ENCODE measurements around the gene TTBK1. TPM values are rescaled to one million over a fixed set of nuclear protein-coding genes. Genes with fewer than 3 reads are reported as not detected.

TTBK1 gene
- total and polyA plus RNA-seq, 10 donors: 0.05 to 0.32 (median 0.09) TPM; not detected in 1

DNA sequence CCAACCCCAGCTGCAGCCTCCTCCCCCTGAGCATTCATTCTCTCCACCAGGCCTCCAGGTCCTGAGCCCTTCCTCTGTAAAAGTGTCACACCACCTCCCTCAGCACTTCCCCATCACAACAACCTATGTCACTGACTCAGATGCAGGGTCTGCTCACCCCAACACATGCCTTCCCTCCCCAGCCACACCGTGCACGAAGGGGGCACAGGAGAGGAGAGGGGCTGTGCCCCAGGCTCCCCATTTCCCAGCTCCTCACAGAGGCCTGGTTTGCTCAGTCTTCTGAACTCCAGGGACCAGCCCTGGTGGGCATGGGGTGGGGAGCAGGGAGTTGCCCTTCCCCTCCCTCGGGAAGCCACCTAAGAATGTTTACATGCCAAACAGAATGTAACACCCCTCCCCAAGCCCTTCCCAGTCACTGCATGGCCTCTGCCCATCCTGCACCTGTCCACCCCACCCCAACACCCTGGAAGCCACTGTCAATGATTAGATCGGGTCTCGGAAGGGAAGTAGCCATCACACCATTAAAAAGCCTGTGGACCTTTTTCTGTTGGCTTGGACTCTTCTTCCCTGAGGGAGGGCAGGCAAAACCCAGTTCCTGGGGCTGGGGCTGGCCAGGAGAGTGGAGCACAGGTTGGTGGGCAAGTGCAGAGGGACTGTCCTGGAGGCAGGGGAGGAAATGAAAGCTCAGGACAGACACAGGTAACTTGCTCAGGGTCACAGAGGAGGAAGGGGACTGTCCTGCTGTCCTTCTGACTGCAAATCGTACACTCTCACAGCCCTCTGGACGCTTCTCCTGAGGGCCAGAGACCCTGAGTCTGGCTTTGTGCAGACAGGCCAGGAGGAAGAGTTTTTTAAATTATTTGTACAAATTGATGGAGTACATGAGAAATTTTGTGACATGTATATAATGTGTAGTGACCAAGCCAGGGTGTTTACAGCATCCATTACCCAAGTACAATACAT lies 44.7 kb downstream of the TTBK1 start:
- Histone ChIP-seq H3K36me3 (no peaks in the 10 kb centered on the region), H3K27ac (no peak overlapping the region), H3K4me3 (no peak overlapping the region), H3K9me3 (no peaks in the 10 kb centered on the region), H3K4me1 (peaks cover 0 to 16% (median 5%) of the 10 kb centered on the region in 6 donors), H3K27me3 (replicated peaks in 1 of 7) (peaks cover 0 to 45% (median 29%) of the 10 kb centered on the region in 7 donors)
- 65 to 77% (median 73%) methylated on average over 7 of the region's 7 CpGs for WGBS, 5 donors
- intact Hi-C loops (cut with DNase I; ENCODE audit: low total_unique reads): no loop called here
- TF ChIP-seq, protein P1, sequence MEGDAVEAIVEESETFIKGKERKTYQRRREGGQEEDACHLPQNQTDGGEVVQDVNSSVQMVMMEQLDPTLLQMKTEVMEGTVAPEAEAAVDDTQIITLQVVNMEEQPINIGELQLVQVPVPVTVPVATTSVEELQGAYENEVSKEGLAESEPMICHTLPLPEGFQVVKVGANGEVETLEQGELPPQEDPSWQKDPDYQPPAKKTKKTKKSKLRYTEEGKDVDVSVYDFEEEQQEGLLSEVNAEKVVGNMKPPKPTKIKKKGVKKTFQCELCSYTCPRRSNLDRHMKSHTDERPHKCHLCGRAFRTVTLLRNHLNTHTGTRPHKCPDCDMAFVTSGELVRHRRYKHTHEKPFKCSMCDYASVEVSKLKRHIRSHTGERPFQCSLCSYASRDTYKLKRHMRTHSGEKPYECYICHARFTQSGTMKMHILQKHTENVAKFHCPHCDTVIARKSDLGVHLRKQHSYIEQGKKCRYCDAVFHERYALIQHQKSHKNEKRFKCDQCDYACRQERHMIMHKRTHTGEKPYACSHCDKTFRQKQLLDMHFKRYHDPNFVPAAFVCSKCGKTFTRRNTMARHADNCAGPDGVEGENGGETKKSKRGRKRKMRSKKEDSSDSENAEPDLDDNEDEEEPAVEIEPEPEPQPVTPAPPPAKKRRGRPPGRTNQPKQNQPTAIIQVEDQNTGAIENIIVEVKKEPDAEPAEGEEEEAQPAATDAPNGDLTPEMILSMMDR (IDR thresholded peaks at IDR 0.05 in 8 of 11, conservative IDR thresholded peaks at IDR 0.05 in 3 of 11): no peak
- TF ChIP-seq POLR2AphosphoS5 (IDR thresholded peaks at IDR 0.05) (no peak), POLR2A (IDR thresholded peaks at IDR 0.05) (no peak)
- peak; percentile 42 for DNase-seq

- H3K36me3 ChIP-seq: no peaks in the 10 kb centered on the region
- TF ChIP-seq, protein P1 (IDR thresholded peaks at IDR 0.05 in 8 of 11, conservative IDR thresholded peaks at IDR 0.05 in 3 of 11): no peak
- no peak for TF ChIP-seq POLR2AphosphoS5 (IDR thresholded peaks at IDR 0.05)
- TF ChIP-seq POLR2A (IDR thresholded peaks at IDR 0.05): no peak
- peaks cover 0 to 20% (median 7%) of the 10 kb centered on the region in 7 donors for H3K27me3 ChIP-seq (replicated peaks in 1 of 7)
- intact Hi-C loops (cut with DNase I; ENCODE audit: low total_unique reads): no loop called here
- peak; percentile 4 for DNase-seq
- no peaks in the 10 kb centered on the region for H3K9me3 ChIP-seq
- no peak overlapping the region for H3K4me3 ChIP-seq
- WGBS, 5 donors: 69 to 90% (median 77%) methylated on average over 3 of the region's 3 CpGs
- H3K4me1 ChIP-seq: peaks cover 0 to 6% (median 2%) of the 10 kb centered on the region in 6 donors
- no peak overlapping the region for H3K27ac ChIP-seq
Measured at GRCh38 chr6:43290339-43290904, 47.1 kb downstream of the TTBK1 start.

DNA sequence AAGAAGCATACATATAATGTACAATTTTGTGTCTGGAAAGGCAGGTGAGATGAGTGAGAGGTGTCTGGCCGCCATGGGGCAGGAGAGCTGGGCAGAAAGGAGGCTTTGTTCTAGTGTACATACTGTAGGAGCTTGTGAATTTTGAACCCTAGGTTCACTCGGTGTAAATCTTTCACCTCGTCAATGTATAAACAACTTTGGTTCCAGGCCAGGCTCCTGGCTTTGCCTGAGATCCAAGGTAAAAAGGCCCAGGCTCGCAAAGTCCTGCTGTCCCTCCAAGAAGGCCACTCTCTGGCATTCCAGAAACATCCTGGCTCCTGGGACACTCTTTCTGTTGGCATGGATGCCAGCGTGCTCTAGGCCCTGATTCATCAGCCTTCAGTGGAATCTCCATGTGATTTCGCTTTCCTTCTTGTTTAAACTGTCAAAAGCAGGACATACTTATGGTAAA lies 47.6 kb downstream of the TTBK1 start:
- peak; percentile 6 for DNase-seq
- WGBS, 5 donors: 77 to 94% (median 92%) methylated on average over 6 of the region's 6 CpGs
- Histone ChIP-seq H3K9me3 (no peaks in the 10 kb centered on the region), H3K36me3 (no peaks in the 10 kb centered on the region), H3K27ac (no peak overlapping the region), H3K4me3 (no peak overlapping the region), H3K27me3 (replicated peaks in 1 of 7) (peaks cover 0 to 15% (median 2%) of the 10 kb centered on the region in 7 donors), H3K4me1 (peaks cover 0 to under 1% (median 0%) of the 10 kb centered on the region in 6 donors)
- intact Hi-C loops (cut with DNase I; ENCODE audit: low total_unique reads): no loop called here
- no peak for TF ChIP-seq POLR2AphosphoS5 (IDR thresholded peaks at IDR 0.05)
- TF ChIP-seq, protein P1 (IDR thresholded peaks at IDR 0.05 in 8 of 11, conservative IDR thresholded peaks at IDR 0.05 in 3 of 11): no peak

DNA sequence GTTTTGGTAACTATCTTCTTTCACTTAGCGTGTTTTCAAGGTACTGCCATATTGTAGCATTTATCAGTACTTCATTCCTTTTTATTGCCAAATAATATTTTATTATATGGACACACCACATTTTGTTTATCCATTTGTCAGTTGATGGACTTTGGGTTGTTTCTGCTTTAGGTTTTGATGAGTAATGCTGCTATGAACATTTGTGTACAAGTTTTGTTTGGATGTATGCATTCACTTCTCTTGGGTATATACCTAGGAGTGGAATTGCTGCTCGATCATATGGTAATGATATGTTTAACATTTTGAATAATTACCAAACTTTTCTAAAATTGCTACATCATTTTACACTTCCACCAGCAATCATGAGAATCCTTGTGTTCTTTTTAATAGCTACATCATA lies 48.4 kb downstream of the TTBK1 start:
- Histone ChIP-seq H3K36me3 (no peaks in the 10 kb centered on the region), H3K4me3 (no peak overlapping the region), H3K4me1 (no peaks in the 10 kb centered on the region), H3K9me3 (no peaks in the 10 kb centered on the region), H3K27me3 (replicated peaks in 1 of 7) (peaks cover 0 to 7% (median 0%) of the 10 kb centered on the region in 7 donors), H3K27ac (no peak overlapping the region)
- TF ChIP-seq POLR2A (IDR thresholded peaks at IDR 0.05) (no peak), POLR2AphosphoS5 (IDR thresholded peaks at IDR 0.05) (no peak)
- TF ChIP-seq, protein P1 (IDR thresholded peaks at IDR 0.05 in 8 of 11, conservative IDR thresholded peaks at IDR 0.05 in 3 of 11): no peak
- 89 to 98% (median 96%) methylated on average over 2 of the region's 2 CpGs for WGBS, 5 donors
- intact Hi-C loops (cut with DNase I; ENCODE audit: low total_unique reads): no loop called here
- DNase-seq: no peak
